Right cardiac atrium (tissue), 5 donors: ENCODE results near the gene GRPEL1. TPM values are rescaled to one million over a fixed set of nuclear protein-coding genes. Genes with fewer than 3 reads are reported as not detected.

Source experiments
- ATAC-seq, 2 donors: fragments of 200-7000 bp; cut with Tn5 transposase; one replicate each; pipeline versions ENCODE4 v1.8.0 to v1.9.1; 2020; ENCODE audit warnings: moderate library complexity in 2 of 2, mild to moderate bottlenecking in 1 of 2
- DNase-seq, 3 donors: peaks; one replicate each; pipeline ENCODE4 v3.0.0-alpha.2; 2020
- H3K27ac ChIP-seq: one replicate; pipeline ENCODE4 v1.5.1; 2013; ENCODE audit warnings: mild to moderate bottlenecking, low read length, control low read depth, moderate library complexity
- H3K27me3 ChIP-seq: one replicate; pipeline ENCODE4 v1.6.1; 2013; ENCODE audit not compliant: control insufficient read depth, insufficient read depth
- H3K4me1 ChIP-seq: one replicate; pipeline ENCODE4 v1.6.1; 2013; ENCODE audit warnings: low read length; ENCODE audit not compliant: control insufficient read depth, insufficient read depth
- H3K4me3 ChIP-seq: one replicate; pipeline ENCODE4 v1.5.1; 2013; ENCODE audit warnings: low read length, control low read depth
- H3K9me3 ChIP-seq: one replicate; pipeline ENCODE4 v1.6.1; 2013; ENCODE audit warnings: low read length; ENCODE audit not compliant: control insufficient read depth
- WGBS: extraction: QIAGEN DNeasy Blood & Tissue Kit; methylation state at CpG from one replicate; pipeline ENCODE4 v1.1.7; 2013; 5-methylcytosine and 5-hydroxymethylcytosine counted together
- intact Hi-C, 4 donors: fragments of 100-400 bp; cut with DNase I; formaldehyde crosslinking; loops; one replicate each; pipeline versions ENCODE4 v1.11.0 to v1.14.0; 2022 to 2023
- polyA plus RNA-seq: library from polyadenylated mRNA; stranded (reverse); fragments of 200-250 nt; gene quantifications from one replicate; pipeline ENCODE4 v1.2.3, GENCODE V29; 2013
- total RNA-seq, 4 donors: library from RNA; stranded (reverse); fragmentation: NEBNext Ultra II Directional; extraction: Animal tissue kit (Norgen Biotek cat#: 25700); gene quantifications; one replicate each; pipeline ENCODE4 v1.2.1, GENCODE V29; 2021
- donor health status: healthy with polysubstance abuse.
- donor health status: DM: no; HTN: yes; CAD: no.
- donor health status: DM: no; HTN: no; CAD: no.
- donor health status: DM: no; HTN: yes; CAD: no; lungs with severe emphysema.
- donor health status: DM: yes; HTN: yes; CAD: no.

GRPEL1 gene
- total and polyA plus RNA-seq, 5 donors: 28.2 to 36.8 (median 32.3) TPM

DNA sequence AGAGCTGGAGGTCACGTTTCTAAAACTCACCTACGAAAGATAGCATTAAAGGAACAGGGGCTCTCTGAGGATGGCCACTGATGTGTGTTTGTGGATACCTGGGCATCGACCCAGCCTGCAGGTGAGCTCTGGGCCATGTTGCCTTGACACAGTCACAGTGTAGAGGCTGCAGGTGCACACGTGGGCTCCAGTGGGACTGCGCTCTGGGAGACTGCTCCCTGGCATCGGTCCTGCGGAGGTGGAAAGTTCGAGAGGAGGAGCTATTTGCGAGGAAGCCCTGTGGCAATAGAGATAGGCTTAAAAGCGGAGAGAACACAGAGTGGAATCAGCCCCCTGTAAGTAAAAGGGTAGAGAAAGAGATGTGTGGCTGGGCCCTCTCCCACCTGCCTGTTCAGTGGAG is 37.0 kb downstream of the GRPEL1 start:
- Histone ChIP-seq H3K4me1 (no peaks in the 10 kb centered on the region), H3K27me3 (no peaks in the 10 kb centered on the region), H3K4me3 (no peak overlapping the region), H3K27ac (no peak overlapping the region), H3K9me3 (no peaks in the 10 kb centered on the region)
- no peak for DNase-seq
- no peak for ATAC-seq
- intact Hi-C loops: loop anchor here in 1 of 4 donors (5.0 kb wide), 1 partner anchor 41 kb away; no protein-coding TSS in a partner anchor
- WGBS: 95% methylated on average over 10 of the region's 10 CpGs

DNA sequence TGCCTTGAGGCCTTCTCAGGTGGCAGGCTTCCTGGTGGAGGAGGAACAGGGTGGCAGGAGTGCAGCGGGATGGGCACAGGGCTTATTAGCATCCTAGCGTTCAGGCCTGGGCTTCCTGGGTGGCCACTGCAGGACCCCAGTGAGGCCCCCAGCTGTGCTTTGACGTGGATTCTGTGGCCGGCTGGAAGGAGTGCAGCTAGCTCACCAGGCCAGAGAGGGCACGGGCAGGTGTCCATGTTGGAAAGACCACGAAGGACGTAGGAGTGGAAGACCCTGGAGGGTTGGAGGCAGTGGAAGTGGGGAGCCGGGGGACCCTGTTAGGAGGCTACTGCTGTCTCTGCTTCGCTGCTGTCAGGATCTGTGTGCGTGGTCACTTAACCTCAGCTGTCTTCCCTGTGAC is 37.9 kb downstream of the GRPEL1 start:
- H3K27me3 ChIP-seq: no peaks in the 10 kb centered on the region
- ATAC-seq (no peak), DNase-seq (no peak)
- H3K4me1 ChIP-seq: no peaks in the 10 kb centered on the region
- H3K27ac ChIP-seq: no peak overlapping the region
- intact Hi-C loops: loop anchor here in 1 of 4 donors (5.0 kb wide), 1 partner anchor 42 kb away; no protein-coding TSS in a partner anchor
- no peaks in the 10 kb centered on the region for H3K9me3 ChIP-seq
- H3K4me3 ChIP-seq: no peak overlapping the region
- WGBS: 95% methylated on average over 10 of the region's 10 CpGs

DNA sequence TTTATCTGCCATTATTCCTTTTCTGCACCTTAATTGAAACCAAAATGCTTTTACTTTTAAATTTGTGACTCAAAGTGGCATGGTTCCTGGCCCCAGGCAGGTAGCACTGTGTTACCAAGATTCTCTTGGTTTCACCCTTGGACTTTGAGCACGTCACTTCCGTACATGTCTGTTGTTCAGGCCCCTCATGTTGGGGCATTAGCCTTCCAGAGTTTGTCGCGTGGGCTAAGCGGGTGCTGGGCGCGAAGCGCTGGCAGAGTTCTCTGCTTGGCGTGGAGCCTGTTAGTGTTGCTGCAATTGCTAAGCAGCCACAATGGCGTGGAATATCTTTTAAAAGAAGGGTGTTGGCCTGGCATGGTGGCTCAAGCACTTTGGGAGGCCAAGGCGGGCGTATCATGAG is 38.7 kb downstream of the GRPEL1 start:
- no peak for ATAC-seq
- intact Hi-C loops: no loop called here
- no peak for DNase-seq
- Histone ChIP-seq H3K27ac (no peak overlapping the region), H3K9me3 (no peaks in the 10 kb centered on the region), H3K4me3 (no peak overlapping the region), H3K4me1 (no peaks in the 10 kb centered on the region), H3K27me3 (no peaks in the 10 kb centered on the region)
- 92% methylated on average over 12 of the region's 12 CpGs for WGBS

DNA sequence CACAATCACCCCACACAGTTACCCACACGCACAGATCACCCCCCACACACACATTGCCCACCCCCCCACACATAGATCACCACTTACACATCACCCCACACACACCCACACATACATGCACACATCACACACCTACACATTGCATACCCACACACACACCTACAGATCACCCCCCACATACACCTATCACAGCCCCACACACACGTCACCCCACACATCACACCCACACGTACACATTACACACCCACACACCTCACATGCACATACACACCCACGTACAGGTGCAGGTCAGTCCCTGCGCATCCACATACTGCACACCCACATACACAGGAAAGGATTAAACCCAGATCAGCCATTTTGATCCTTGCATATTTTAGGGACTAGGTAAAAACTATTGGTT is 40.0 kb downstream of the GRPEL1 start:
- Histone ChIP-seq H3K27me3 (no peaks in the 10 kb centered on the region), H3K4me3 (no peak overlapping the region), H3K9me3 (no peaks in the 10 kb centered on the region), H3K27ac (no peak overlapping the region), H3K4me1 (no peaks in the 10 kb centered on the region)
- DNase-seq: no peak
- 90% methylated on average over 5 of the region's 5 CpGs for WGBS
- no peak for ATAC-seq
- intact Hi-C loops: no loop called here

DNA sequence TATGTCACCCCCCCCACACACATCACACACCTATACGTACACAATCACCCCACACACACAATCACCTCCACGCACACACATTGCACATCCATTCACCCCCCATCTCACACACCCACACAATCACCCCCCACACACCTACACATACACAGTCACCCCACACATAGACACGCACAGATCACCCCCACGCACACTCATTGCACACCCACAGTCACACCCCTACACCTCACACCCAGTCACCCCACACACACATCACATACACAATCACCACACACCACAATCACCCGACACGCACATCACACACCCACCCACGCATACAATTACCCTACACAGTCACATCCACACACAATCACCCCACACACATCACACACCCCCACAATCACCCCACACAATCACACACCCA is 40.6 kb downstream of the GRPEL1 start:
- no peaks in the 10 kb centered on the region for H3K4me1 ChIP-seq
- no peaks in the 10 kb centered on the region for H3K27me3 ChIP-seq
- ATAC-seq (no peak), DNase-seq (no peak)
- H3K27ac ChIP-seq: no peak overlapping the region
- no peak overlapping the region for H3K4me3 ChIP-seq
- 94% methylated on average over 7 of the region's 7 CpGs for WGBS
- no peaks in the 10 kb centered on the region for H3K9me3 ChIP-seq
- intact Hi-C loops: no loop called here

DNA sequence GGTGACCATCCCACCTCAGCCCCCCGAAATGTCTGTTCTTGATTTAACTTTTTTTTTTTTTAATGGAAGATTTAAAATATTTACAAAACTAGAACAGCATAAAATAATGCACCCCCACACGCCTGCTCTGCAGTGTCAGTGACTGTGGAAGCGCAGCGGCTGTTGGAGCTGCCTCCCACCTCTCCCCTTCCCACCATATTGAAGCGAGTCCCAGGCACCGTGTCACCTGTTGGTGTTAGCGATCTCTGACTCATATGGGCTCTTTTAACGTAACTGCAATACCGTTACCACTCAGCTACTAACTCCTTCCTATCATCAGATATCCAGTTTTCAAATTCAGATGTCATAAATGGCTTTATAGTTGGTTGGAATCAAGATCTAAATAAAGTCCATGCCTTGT is 41.8 kb downstream of the GRPEL1 start:
- 93% methylated on average over 9 of the region's 9 CpGs for WGBS
- intact Hi-C loops: no loop called here

DNA sequence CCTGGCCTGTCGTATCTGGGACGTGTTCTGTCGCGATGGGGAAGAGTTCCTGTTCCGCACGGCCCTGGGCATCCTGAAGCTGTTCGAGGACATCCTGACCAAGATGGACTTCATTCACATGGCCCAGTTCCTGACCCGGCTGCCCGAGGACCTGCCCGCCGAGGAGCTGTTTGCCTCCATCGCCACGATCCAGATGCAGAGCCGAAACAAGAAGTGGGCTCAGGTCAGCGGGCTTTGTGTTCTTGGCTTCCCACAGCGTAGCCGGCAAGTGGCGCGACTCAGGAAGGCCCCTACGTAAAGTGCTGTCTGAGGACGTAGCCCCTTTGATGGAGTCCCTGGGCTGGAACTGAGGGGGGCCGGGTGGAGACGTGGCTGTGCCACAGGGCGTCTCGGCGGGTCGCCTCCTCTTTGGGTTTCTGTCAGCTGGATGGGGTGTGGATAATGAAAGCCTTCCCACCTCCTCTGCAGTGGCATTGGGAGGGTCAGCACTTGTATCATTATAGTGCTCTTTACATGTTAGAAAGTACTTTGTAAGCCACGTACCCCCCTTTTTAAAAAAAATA is 42.7 kb downstream of the GRPEL1 start:
- Histone ChIP-seq H3K27me3 (no peaks in the 10 kb centered on the region), H3K4me3 (no peak overlapping the region), H3K27ac (no peak overlapping the region), H3K4me1 (no peaks in the 10 kb centered on the region), H3K9me3 (no peaks in the 10 kb centered on the region)
- ATAC-seq: no peak
- intact Hi-C loops: no loop called here
- 85% methylated on average over 28 of the region's 28 CpGs for WGBS
- DNase-seq: no peak

More for the DNA sequence above, 41.8 kb downstream of the GRPEL1 start:
- ATAC-seq: no peak
- Histone ChIP-seq H3K27ac (no peak overlapping the region), H3K4me1 (no peaks in the 10 kb centered on the region), H3K4me3 (no peak overlapping the region), H3K9me3 (no peaks in the 10 kb centered on the region), H3K27me3 (no peaks in the 10 kb centered on the region)
- no peak for DNase-seq

DNA sequence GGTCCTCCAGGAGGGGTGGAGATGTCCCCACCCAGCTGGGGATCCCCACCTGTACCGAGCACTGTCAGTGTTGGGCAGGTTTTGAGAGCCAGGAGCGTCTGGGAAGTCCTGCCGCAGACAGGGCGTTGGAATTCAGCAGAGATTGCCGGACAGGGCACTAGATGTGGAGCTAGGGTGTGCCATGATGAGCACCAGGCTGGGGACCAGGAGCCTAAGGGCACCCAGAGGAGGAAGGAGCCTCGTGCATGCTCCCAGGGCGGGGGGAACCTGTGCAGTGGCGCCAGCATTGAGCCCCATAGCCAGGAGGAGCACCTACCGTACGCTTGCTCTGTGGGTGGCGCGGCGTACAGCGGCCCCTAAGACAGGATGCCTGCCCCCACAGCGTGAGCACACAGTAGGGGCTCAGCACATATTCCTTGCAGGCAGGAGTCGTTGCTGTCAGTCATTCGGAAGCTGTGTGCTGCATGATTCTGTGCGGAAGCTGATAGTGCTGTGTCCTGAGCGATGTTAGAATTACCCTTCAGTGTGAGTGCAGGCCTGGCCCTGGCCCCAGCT is 43.5 kb downstream of the GRPEL1 start:
- DNase-seq: no peak
- Histone ChIP-seq H3K27me3 (no peaks in the 10 kb centered on the region), H3K9me3 (no peaks in the 10 kb centered on the region), H3K27ac (no peak overlapping the region), H3K4me3 (no peak overlapping the region), H3K4me1 (no peaks in the 10 kb centered on the region)
- intact Hi-C loops: no loop called here
- ATAC-seq: no peak
- 90% methylated on average over 19 of the region's 19 CpGs for WGBS

DNA sequence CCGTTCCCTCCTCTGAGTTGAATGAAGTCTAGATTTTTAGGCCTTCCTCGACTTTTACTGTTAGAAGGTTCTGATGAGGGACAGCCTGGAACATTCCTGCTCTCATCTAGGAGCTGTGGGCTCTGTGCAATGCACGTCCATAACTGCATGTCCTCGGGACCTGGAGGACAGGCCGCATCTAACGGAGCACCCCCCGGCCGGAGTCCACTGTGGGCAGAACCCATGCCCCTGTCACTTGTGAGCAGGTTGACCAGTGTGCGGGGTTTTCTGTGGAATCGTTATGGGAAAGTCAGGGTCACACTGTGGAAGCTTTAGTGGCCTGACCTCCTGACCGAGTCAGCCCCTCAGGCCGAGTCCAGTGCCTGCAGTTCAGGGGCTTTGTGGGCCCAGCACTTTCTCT is 44.0 kb downstream of the GRPEL1 start:
- no peak for DNase-seq
- H3K27me3 ChIP-seq: no peaks in the 10 kb centered on the region
- intact Hi-C loops: no loop called here
- no peak for ATAC-seq
- no peaks in the 10 kb centered on the region for H3K4me1 ChIP-seq
- no peaks in the 10 kb centered on the region for H3K9me3 ChIP-seq
- H3K4me3 ChIP-seq: no peak overlapping the region
- H3K27ac ChIP-seq: no peak overlapping the region
- WGBS: 93% methylated on average over 12 of the region's 12 CpGs

DNA sequence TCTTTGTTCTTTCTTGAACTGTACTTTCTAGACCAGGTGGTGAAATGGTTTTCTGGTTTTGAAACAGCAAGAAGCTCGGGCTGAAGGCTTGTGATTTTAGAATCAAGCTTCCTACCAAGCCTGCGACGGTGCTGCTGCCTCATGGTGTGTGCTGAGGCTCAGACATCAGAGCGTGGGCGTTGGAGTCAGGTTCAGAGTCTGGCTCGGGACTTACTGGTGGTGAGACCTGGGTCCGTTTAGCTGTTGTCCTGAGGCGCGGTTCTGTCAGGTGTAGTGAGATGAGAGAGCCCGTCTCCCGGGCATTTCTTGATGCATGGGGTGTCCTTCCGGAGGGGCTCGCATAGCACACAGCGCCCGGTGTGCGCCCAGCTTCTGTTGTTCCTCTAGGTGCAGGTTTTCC is 44.4 kb downstream of the GRPEL1 start:
- 91% methylated on average over 16 of the region's 16 CpGs for WGBS
- DNase-seq (no peak), ATAC-seq (no peak)
- Histone ChIP-seq H3K4me1 (no peaks in the 10 kb centered on the region), H3K9me3 (no peaks in the 10 kb centered on the region), H3K27me3 (no peaks in the 10 kb centered on the region), H3K4me3 (no peak overlapping the region), H3K27ac (no peak overlapping the region)
- intact Hi-C loops: no loop called here

DNA sequence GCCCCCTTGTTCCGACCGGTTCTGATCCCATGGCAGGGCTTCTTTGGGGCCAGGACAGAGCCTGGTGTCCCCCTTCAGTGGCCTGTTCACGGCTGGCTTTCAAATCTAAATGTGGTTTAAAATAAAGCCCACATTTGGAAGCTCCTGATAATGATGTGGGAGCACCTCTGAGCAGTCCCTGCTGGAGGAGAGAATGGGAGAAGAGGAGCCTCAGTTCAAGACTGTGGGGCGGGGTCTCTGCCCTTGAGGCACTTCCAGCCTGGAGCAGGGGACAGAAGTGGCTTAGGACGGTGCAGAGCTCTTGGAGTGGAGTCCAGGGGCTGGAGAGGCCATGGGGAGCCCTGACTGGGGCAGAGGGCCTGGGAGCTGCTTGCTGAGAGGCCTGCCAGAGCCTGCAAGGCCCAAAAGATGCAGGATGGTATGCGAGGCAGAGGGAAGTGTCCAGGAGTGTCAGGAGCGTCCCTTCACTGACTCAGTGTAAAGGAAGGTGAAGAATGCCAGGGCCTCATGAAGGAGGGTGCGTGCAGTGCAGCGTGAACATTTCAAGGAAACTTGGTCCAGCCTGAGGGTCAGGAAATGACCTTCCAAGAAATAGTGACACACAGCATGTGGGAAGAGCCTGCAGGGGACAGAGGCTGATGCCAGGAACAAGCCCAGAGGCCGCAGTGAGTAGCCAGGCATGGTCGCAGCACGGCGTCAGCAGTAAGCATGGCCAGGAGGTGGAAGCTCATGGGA is 45.8 kb downstream of the GRPEL1 start:
- no peak for DNase-seq
- no peak overlapping the region for H3K4me3 ChIP-seq
- H3K9me3 ChIP-seq: no peaks in the 10 kb centered on the region
- WGBS: 82% methylated on average over 13 of the region's 13 CpGs
- peak in 1 of 2 donors; percentile 23 for ATAC-seq
- intact Hi-C loops: no loop called here
- H3K27ac ChIP-seq: no peak overlapping the region
- no peaks in the 10 kb centered on the region for H3K27me3 ChIP-seq
- no peaks in the 10 kb centered on the region for H3K4me1 ChIP-seq
